Choroid plexus epithelial cell (primary cell): Measurements from ENCODE around the gene CDS2.

Experiments
- DNase-seq: peaks from one replicate; pipeline ENCODE4 v3.0.0-alpha.2; 2010; ENCODE audit warnings: low read depth
- H3K4me3 ChIP-seq: 2 replicates; pipeline ENCODE4 v1.5.1; 2011; ENCODE audit warnings: low read depth, mild to moderate bottlenecking, control low read depth, low read length, moderate library complexity
- CTCF ChIP-seq: conservative IDR thresholded peaks from 2 replicates; pipeline ENCODE4 v1.5.1; 2011; ENCODE audit warnings: low read depth, mild to moderate bottlenecking, control low read depth, inconsistent platforms, low read length, moderate library complexity

Gene CDS2

GRCh38 chr20:5196149-5196548 is 69.3 kb downstream of the CDS2 start:
- H3K4me3 ChIP-seq = no peak overlapping the region
- DNase-seq = no peak
- TF ChIP-seq CTCF = no peak

GRCh38 chr20:5197270-5197827 is 70.5 kb downstream of the CDS2 start:
- no peak for TF ChIP-seq CTCF
- DNase-seq = no peak
- no peak overlapping the region for H3K4me3 ChIP-seq

GRCh38 chr20:5197847-5198650 is 71.2 kb downstream of the CDS2 start:
- no peak for DNase-seq
- no peak for TF ChIP-seq CTCF
- H3K4me3 ChIP-seq = no peak overlapping the region

GRCh38 chr20:5198651-5198924 is 71.8 kb downstream of the CDS2 start:
- DNase-seq = no peak
- no peak overlapping the region for H3K4me3 ChIP-seq
- no peak for TF ChIP-seq CTCF

- TF ChIP-seq CTCF = no peak
- H3K4me3 ChIP-seq = no peak overlapping the region
- DNase-seq = no peak
These were observed 76.6 kb downstream of the CDS2 start for GRCh38 chr20:5203380-5203779.

GRCh38 chr20:5205348-5206210 is 78.8 kb downstream of the CDS2 start:
- peak; percentile 98 for TF ChIP-seq CTCF
- DNase-seq = peak; percentile 92
- H3K4me3 ChIP-seq = no peak overlapping the region
